Measurements from ENCODE around the gene EFCC1.

DNA sequence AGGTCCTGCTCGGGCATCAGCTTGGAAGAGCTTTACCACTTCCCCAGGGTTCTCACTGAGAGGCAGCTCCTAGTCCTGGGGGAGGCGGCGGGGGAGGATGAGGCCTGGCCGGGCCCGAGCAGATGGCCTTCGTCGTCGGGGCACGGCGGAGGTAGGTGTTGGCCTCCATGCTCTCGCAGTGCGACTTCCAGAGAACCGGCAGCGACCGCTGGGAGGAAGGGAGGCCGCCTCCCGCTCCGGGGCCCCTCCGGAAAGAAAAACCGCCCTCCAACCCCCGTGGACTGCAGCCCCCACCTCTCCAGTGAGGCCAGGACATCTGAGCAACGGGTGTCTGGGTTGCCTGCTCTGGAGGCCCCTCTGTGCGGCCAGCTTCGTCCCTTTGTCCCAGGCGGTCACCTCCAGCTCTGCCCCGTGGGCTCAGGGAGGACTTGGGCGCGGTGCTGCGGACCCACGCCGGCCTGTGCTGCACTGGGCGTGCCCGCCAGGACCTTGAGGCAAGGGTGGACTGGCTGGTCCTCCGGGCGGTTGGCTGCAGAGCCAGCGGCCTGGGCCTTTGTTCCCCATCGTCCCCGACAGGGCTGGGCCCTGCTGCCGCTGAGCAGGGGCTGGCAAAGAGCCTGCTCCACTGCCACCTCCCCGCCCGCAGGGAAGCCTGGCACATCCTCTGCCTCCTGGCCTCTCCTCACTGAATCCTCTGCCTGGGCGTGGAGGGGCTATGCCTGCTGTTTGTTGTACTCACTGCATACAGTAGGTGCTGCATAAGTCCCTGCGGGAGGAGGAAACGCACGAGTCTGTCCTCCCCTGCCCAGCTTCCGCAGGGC is 45.8 kb downstream of the EFCC1 start:
- TF ChIP-seq, protein P1, sequence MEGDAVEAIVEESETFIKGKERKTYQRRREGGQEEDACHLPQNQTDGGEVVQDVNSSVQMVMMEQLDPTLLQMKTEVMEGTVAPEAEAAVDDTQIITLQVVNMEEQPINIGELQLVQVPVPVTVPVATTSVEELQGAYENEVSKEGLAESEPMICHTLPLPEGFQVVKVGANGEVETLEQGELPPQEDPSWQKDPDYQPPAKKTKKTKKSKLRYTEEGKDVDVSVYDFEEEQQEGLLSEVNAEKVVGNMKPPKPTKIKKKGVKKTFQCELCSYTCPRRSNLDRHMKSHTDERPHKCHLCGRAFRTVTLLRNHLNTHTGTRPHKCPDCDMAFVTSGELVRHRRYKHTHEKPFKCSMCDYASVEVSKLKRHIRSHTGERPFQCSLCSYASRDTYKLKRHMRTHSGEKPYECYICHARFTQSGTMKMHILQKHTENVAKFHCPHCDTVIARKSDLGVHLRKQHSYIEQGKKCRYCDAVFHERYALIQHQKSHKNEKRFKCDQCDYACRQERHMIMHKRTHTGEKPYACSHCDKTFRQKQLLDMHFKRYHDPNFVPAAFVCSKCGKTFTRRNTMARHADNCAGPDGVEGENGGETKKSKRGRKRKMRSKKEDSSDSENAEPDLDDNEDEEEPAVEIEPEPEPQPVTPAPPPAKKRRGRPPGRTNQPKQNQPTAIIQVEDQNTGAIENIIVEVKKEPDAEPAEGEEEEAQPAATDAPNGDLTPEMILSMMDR (IDR thresholded peaks at IDR 0.05), result no peak
- TF ChIP-seq POLR2A (IDR thresholded peaks at IDR 0.05), result no peak

Measured in Peyer's patch (tissue), 4 donors.